ENCODE data around the gene AASDH. TPM values are rescaled to one million over a fixed set of nuclear protein-coding genes. Genes with fewer than 3 reads are reported as not detected.

AASDH gene
- total RNA-seq, 1 donor from 2014 or later, result 7.3 TPM

DNA sequence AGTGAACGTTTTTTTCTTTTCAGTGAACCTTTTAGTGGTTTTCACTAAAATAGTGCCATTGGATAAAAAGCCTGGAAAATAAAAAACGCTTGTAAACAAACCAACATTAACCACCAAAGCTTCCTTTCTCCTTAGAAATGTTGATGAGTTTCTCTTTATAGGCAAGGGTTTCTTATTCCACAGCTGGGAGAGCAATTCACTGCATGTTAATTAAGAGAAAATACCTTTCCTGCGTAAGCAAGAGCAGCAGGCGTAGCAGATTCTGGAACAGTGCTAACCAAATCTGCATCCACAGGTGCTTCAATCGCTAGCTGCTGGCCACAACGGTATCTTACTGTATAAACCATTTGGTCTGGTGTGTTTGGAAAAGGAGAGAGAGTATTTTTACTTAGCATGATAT is 13.3 kb upstream of the AASDH start:
- Histone ChIP-seq H3K27me3 (ENCODE audit: insufficient read depth, low read length) (no peaks in the 10 kb centered on the region), H3K4me2 (ENCODE audit: low read length) (no peak overlapping the region), H2AFZ (ENCODE audit: low read depth, low read length) (no peak overlapping the region), H3K9me3 (ENCODE audit: insufficient read depth, low read depth, low read length) (no peaks in the 10 kb centered on the region), H3K79me2 (ENCODE audit: insufficient read depth, low read length) (no peaks in the 10 kb centered on the region), H3K4me3 (ENCODE audit: insufficient read depth, low read depth, low read length) (no peak overlapping the region), H4K20me1 (ENCODE audit: insufficient read depth, low read length) (no peaks in the 10 kb centered on the region), H3K27ac (ENCODE audit: low read depth, low read length) (no peak overlapping the region), H3K9ac (ENCODE audit: low read length) (no peak overlapping the region), H3K4me1 (ENCODE audit: insufficient read depth, low read length) (no peaks in the 10 kb centered on the region), H3K36me3 (ENCODE audit: insufficient read depth, low read length) (peaks cover 16% of the 10 kb centered on the region)
- FAIRE-seq (no peak), DNase-seq (ENCODE audit: low read depth) (no peak)
- no peaks in the 10 kb centered on the region for H3K9me3 Mint-ChIP-seq (ENCODE audit: unreplicated experiment)
- no peaks in the 10 kb centered on the region for H3K4me1 Mint-ChIP-seq (ENCODE audit: low read depth, unreplicated experiment)
- H3K27me3 Mint-ChIP-seq (ENCODE audit: low read depth, unreplicated experiment), result no peaks in the 10 kb centered on the region
- H3K4me3 Mint-ChIP-seq (ENCODE audit: unreplicated experiment), result no peak overlapping the region
- H3K36me3 Mint-ChIP-seq (ENCODE audit: low read depth, unreplicated experiment), result no peaks in the 10 kb centered on the region
- H3K27ac Mint-ChIP-seq (ENCODE audit: unreplicated experiment), result no peak overlapping the region
- TF ChIP-seq, protein P1, sequence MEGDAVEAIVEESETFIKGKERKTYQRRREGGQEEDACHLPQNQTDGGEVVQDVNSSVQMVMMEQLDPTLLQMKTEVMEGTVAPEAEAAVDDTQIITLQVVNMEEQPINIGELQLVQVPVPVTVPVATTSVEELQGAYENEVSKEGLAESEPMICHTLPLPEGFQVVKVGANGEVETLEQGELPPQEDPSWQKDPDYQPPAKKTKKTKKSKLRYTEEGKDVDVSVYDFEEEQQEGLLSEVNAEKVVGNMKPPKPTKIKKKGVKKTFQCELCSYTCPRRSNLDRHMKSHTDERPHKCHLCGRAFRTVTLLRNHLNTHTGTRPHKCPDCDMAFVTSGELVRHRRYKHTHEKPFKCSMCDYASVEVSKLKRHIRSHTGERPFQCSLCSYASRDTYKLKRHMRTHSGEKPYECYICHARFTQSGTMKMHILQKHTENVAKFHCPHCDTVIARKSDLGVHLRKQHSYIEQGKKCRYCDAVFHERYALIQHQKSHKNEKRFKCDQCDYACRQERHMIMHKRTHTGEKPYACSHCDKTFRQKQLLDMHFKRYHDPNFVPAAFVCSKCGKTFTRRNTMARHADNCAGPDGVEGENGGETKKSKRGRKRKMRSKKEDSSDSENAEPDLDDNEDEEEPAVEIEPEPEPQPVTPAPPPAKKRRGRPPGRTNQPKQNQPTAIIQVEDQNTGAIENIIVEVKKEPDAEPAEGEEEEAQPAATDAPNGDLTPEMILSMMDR (IDR thresholded peaks at IDR 0.05; ENCODE audit: insufficient read depth, low read depth, low read length), result no peak
- TF ChIP-seq EZH2 (IDR thresholded peaks at IDR 0.05; ENCODE audit: insufficient read depth, low read length), result no peak

DNA sequence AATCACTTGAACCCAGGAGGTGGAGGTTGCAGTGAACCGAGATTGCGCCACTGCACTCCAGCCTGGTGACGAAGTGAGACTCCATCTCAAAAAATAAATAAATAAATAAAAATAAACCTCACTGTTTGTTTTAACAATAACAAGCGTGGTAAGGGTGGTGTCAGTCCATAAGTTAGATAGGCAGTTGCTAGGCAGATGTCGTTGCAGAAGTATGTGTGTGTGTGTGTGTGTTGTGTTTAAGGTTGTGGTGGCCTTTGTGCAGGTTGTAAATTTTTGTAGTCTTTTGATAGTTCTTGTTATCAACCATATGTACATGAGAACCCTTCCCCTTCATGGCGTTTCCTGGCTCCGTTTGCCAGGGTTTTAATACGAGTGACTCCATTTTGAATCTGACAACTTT is 4.0 kb upstream of the AASDH start:
- Histone ChIP-seq H3K4me1 (ENCODE audit: insufficient read depth, low read length) (peaks cover 6% of the 10 kb centered on the region), H3K36me3 (ENCODE audit: insufficient read depth, low read length) (peaks cover 5% of the 10 kb centered on the region), H2AFZ (ENCODE audit: low read depth, low read length) (no peak overlapping the region), H3K4me3 (ENCODE audit: insufficient read depth, low read depth, low read length) (no peak overlapping the region), H3K27me3 (ENCODE audit: insufficient read depth, low read length) (no peaks in the 10 kb centered on the region), H3K79me2 (ENCODE audit: insufficient read depth, low read length) (peaks cover 24% of the 10 kb centered on the region), H3K9me3 (ENCODE audit: insufficient read depth, low read depth, low read length) (no peaks in the 10 kb centered on the region), H4K20me1 (ENCODE audit: insufficient read depth, low read length) (no peaks in the 10 kb centered on the region), H3K27ac (ENCODE audit: low read depth, low read length) (no peak overlapping the region), H3K9ac (ENCODE audit: low read length) (no peak overlapping the region), H3K4me2 (ENCODE audit: low read length) (no peak overlapping the region)
- Mint-ChIP-seq H3K36me3 (ENCODE audit: low read depth, unreplicated experiment) (peaks cover 3% of the 10 kb centered on the region), H3K27me3 (ENCODE audit: low read depth, unreplicated experiment) (no peaks in the 10 kb centered on the region), H3K4me3 (ENCODE audit: unreplicated experiment) (no peak overlapping the region), H3K4me1 (ENCODE audit: low read depth, unreplicated experiment) (peaks cover 11% of the 10 kb centered on the region), H3K27ac (ENCODE audit: unreplicated experiment) (no peak overlapping the region), H3K9me3 (ENCODE audit: unreplicated experiment) (no peaks in the 10 kb centered on the region)
- DNase-seq (ENCODE audit: low read depth) (no peak), FAIRE-seq (no peak)
- TF ChIP-seq, protein P1 (IDR thresholded peaks at IDR 0.05; ENCODE audit: insufficient read depth, low read depth, low read length), result no peak
- no peak for TF ChIP-seq EZH2 (IDR thresholded peaks at IDR 0.05; ENCODE audit: insufficient read depth, low read length)

DNA sequence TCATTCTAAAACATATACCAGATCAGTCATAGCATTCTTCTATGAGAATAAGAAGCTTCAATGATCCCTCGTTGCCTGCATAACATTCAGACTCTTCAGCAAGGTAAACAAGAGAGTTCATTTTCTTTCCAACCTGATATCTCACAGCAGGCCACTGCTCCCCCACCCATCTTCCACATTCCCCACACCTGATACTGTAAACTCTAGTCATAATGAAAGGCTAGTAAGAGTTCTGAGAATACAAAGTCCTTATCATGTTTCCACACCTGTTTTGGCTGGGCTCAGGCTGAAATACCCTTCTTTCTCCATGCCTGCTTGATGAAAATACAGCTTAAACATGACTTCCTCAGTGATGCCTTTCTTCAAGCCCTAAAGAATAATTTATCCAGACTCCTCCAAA is 2.3 kb upstream of the AASDH start:
- Histone ChIP-seq H3K27me3 (ENCODE audit: insufficient read depth, low read length) (no peaks in the 10 kb centered on the region), H3K9me3 (ENCODE audit: insufficient read depth, low read depth, low read length) (no peaks in the 10 kb centered on the region), H3K79me2 (ENCODE audit: insufficient read depth, low read length) (peaks cover 32% of the 10 kb centered on the region), H4K20me1 (ENCODE audit: insufficient read depth, low read length) (no peaks in the 10 kb centered on the region), H3K27ac (ENCODE audit: low read depth, low read length) (no peak overlapping the region), H3K4me3 (ENCODE audit: insufficient read depth, low read depth, low read length) (no peak overlapping the region), H3K4me2 (ENCODE audit: low read length) (no peak overlapping the region), H3K9ac (ENCODE audit: low read length) (no peak overlapping the region), H3K36me3 (ENCODE audit: insufficient read depth, low read length) (no peaks in the 10 kb centered on the region), H2AFZ (ENCODE audit: low read depth, low read length) (no peak overlapping the region), H3K4me1 (ENCODE audit: insufficient read depth, low read length) (peaks cover 6% of the 10 kb centered on the region)
- no peak for DNase-seq (ENCODE audit: low read depth)
- Mint-ChIP-seq H3K36me3 (ENCODE audit: low read depth, unreplicated experiment) (peaks cover 3% of the 10 kb centered on the region), H3K27ac (ENCODE audit: unreplicated experiment) (no peak overlapping the region), H3K4me1 (ENCODE audit: low read depth, unreplicated experiment) (peaks cover 11% of the 10 kb centered on the region), H3K9me3 (ENCODE audit: unreplicated experiment) (no peaks in the 10 kb centered on the region), H3K4me3 (ENCODE audit: unreplicated experiment) (peak overlapping the region; percentile 71), H3K27me3 (ENCODE audit: low read depth, unreplicated experiment) (no peaks in the 10 kb centered on the region)
- TF ChIP-seq EZH2 (IDR thresholded peaks at IDR 0.05; ENCODE audit: insufficient read depth, low read length), result no peak
- TF ChIP-seq, protein P1 (IDR thresholded peaks at IDR 0.05; ENCODE audit: insufficient read depth, low read depth, low read length), result no peak
- no peak for FAIRE-seq
